GM12878 (cell line): Measurements from ENCODE around the gene GALNTL6. TPM values are rescaled to one million over a fixed set of nuclear protein-coding genes. Genes with fewer than 3 reads are reported as not detected.

Source experiments
- ATAC-seq: fragments of 200-7000 bp; cut with Tn5 transposase; 3 replicates; pipeline ENCODE4 v1.9.1; 2020; ENCODE audit warnings: mild to moderate bottlenecking, moderate library complexity
- BruUV-seq: library from RNA; stranded (reverse); fragments of 400-500 nt; replicated peaks from 2 replicates; lab custom pipeline; 2021; lab: Mats Ljungman, UMichigan
- CTCF ChIA-PET: fragments of 300-600 bp; sonication (Branson Sonifier 250); formaldehyde crosslinking; extraction: SDS; loops from one replicate; lab custom pipeline; 2021; ENCODE audit warnings: inconsistent platforms; lab: Yijun Ruan, JAX
- POLR2A ChIA-PET: fragments of 350-600 bp; formaldehyde crosslinking; extraction: SDS; loops from one replicate; lab custom pipeline; 2021; ENCODE audit warnings: inconsistent platforms; lab: Charles Lee
- RAD21 ChIA-PET: fragments of 300-600 bp; sonication (Branson Sonifier 250); formaldehyde crosslinking; loops from one replicate; lab custom pipeline; 2023; ENCODE audit warnings: antibody characterized with exemption; ENCODE audit not compliant: unreplicated experiment; lab: Charles Lee
- SMC1A ChIA-PET: fragments of 300-600 bp; sonication (Branson Sonifier 250); formaldehyde crosslinking; loops from one replicate; lab custom pipeline; 2023; ENCODE audit not compliant: unreplicated experiment, uncharacterized antibody; lab: Charles Lee
- DNase-seq: peaks from one replicate; pipeline ENCODE4 v3.0.0-alpha.2; 2011; ENCODE audit warnings: low read depth, low spot score
- FAIRE-seq: peaks from 3 replicates; lab custom pipeline; 2011; peaks lifted over from hg19 to GRCh38; lab: Jason Lieb, UNC
- H2AFZ ChIP-seq: 2 replicates; pipeline ENCODE4 v1.6.0; 2011; ENCODE audit warnings: low read depth, low read length, control low read depth; ENCODE audit not compliant: control insufficient read depth
- H3K27ac ChIP-seq: 2 replicates; pipeline ENCODE4 v1.5.1; 2011; ENCODE audit warnings: control low read depth; ENCODE audit not compliant: control insufficient read depth, insufficient read depth
- H3K27me3 ChIP-seq, 2 experiments: replicated peaks in 1 of 2; 2 replicates each; pipeline versions ENCODE4 v1.6.0 to v1.6.1; 2011; ENCODE audit warnings: low read length in 1 of 2; ENCODE audit not compliant: control insufficient read depth in 2 of 2, insufficient read depth in 2 of 2
- H3K36me3 ChIP-seq, 2 experiments: 2 replicates each; pipeline ENCODE4 v1.5.1; 2011; ENCODE audit warnings: low read length in 1 of 2; ENCODE audit not compliant: control insufficient read depth in 2 of 2, insufficient read depth in 2 of 2
- H3K4me1 ChIP-seq: 2 replicates; pipeline ENCODE4 v1.6.1; 2011; ENCODE audit warnings: mild to moderate bottlenecking, low read length, moderate library complexity, mixed read lengths; ENCODE audit not compliant: control insufficient read depth, insufficient read depth
- H3K4me2 ChIP-seq: 2 replicates; pipeline ENCODE4 v1.6.0; 2011; ENCODE audit warnings: control low read depth; ENCODE audit not compliant: control insufficient read depth, insufficient read depth
- H3K4me3 ChIP-seq: fragments of 200-600 bp; sonication (generic); 2 replicates; pipeline ENCODE4 v1.5.1; 2016
- H3K79me2 ChIP-seq: 2 replicates; pipeline ENCODE4 v1.6.0; 2011; ENCODE audit warnings: low read length; ENCODE audit not compliant: control insufficient read depth, insufficient read depth
- H3K9ac ChIP-seq: 2 replicates; pipeline ENCODE4 v1.8.0; 2011; ENCODE audit warnings: low read length, control low read depth, mixed read lengths; ENCODE audit not compliant: control insufficient read depth, insufficient read depth
- H3K9me3 ChIP-seq: replicated peaks from 3 replicates; pipeline ENCODE4 v1.5.1; 2011; ENCODE audit warnings: mild to moderate bottlenecking, low read length; ENCODE audit not compliant: control insufficient read depth, insufficient read depth
- H4K20me1 ChIP-seq: 2 replicates; pipeline ENCODE4 v1.6.0; 2011; ENCODE audit not compliant: control insufficient read depth, insufficient read depth
- KDM1A ChIP-seq: fragments of 200-600 bp; sonication (generic); IDR thresholded peaks from 2 replicates; pipeline ENCODE4 v1.6.1; 2016; ENCODE audit warnings: borderline replicate concordance
- MYB ChIP-seq: fragments of 150-350 bp; IDR thresholded peaks from 2 replicates; pipeline ENCODE4 v1.6.1; 2014; ENCODE audit warnings: mild to moderate bottlenecking, low read depth, low read length, borderline replicate concordance
- NBN ChIP-seq: fragments of 450-650 bp; IDR thresholded peaks from 2 replicates; pipeline ENCODE4 v1.6.1; 2016
- NKRF ChIP-seq: fragments of 450-650 bp; conservative IDR thresholded peaks from 2 replicates; pipeline ENCODE4 v1.6.1; 2017; ENCODE audit warnings: mild to moderate bottlenecking, moderate library complexity
- PML ChIP-seq: IDR thresholded peaks from 2 replicates; pipeline ENCODE4 v1.6.1; 2012; ENCODE audit warnings: low read length, inconsistent platforms
- RUNX3 ChIP-seq: IDR thresholded peaks from 2 replicates; pipeline ENCODE4 v1.6.1; 2012; ENCODE audit warnings: low read length, inconsistent platforms
- ZNF207 ChIP-seq: fragments of 450-650 bp; IDR thresholded peaks from 2 replicates; pipeline ENCODE4 v1.6.1; 2014; ENCODE audit warnings: antibody characterized with exemption, mild to moderate bottlenecking, borderline replicate concordance
- ZSCAN29 ChIP-seq: fragments of 450-650 bp; IDR thresholded peaks from 2 replicates; pipeline ENCODE4 v1.6.1; 2017; ENCODE audit warnings: mild to moderate bottlenecking, moderate library complexity
- in situ Hi-C: fragments of 300-500 bp; cut with MboI; formaldehyde crosslinking; loops from 9 replicates; pipeline ENCODE4 v1.14.3; 2018; ENCODE audit warnings: mixed read lengths
- intact Hi-C: fragments of 100-400 bp; cut with micrococcal nuclease; formaldehyde crosslinking; loops from one replicate; pipeline ENCODE4 v1.14.2; 2022; ENCODE audit not compliant: unreplicated experiment
- polyA plus RNA-seq, 11 experiments: library from polyadenylated mRNA; depleted of rRNA in 4 of 11; unstranded in 6 of 11; stranded (reverse) in 5 of 11; fragments of >200 nt; fragmentation: Nextera tagmentation in 4 of 11; fragmentation: Illumina TruSeq in 1 of 11; extraction: Ambion mirVana in 4 of 11; extraction: Trizol in 1 of 11; gene quantifications; 1 replicate in 1 of 11; 2 replicates in 10 of 11; pipeline versions ENCODE4 v1.2.1 to v1.2.3, GENCODE V29; 2011 to 2016; ENCODE audit warnings: inconsistent platforms in 2 of 11, missing spikeins in 2 of 11, low read depth in 1 of 11
- total RNA-seq, 4 experiments: library from RNA; depleted of rRNA in 3 of 4; stranded (reverse); fragments of >200 nt in 3 of 4; fragmentation: Illumina TruSeq in 1 of 4; extraction: Trizol in 1 of 4; gene quantifications; 2 replicates each; pipeline versions ENCODE4 v1.2.1 to v1.2.3, GENCODE V29; 2013 to 2021

The GALNTL6 gene
- total and polyA plus RNA-seq, 10 of the 15 experiments (the other 5 are each of a cell fraction or from before 2014, with no cell fraction given) = 0.01 to 0.29 TPM; not detected in 8

- Histone ChIP-seq H3K4me2 (no peak overlapping the region), H3K4me3 (no peak overlapping the region), H3K79me2 (no peaks in the 10 kb centered on the region), H2AFZ (no peak overlapping the region), H3K9me3 (no peaks in the 10 kb centered on the region), H3K4me1 (no peaks in the 10 kb centered on the region), H3K9ac (no peak overlapping the region), H3K36me3 (no peaks in the 10 kb centered on the region), H3K27ac (no peak overlapping the region), H3K27me3 (no peaks in the 10 kb centered on the region), H4K20me1 (no peaks in the 10 kb centered on the region)
- DNase-seq (no peak), FAIRE-seq (no peak)
- POLR2A ChIA-PET = no interaction called here
- RAD21 ChIA-PET = interaction anchor here (0.7 kb wide), 1 partner anchor 15 kb away, joined by 3 read pairs; no protein-coding TSS in a partner anchor
- SMC1A ChIA-PET = interaction anchor here (0.8 to 2.1 kb wide), 2 partner anchors 11 to 15 kb away, joined by 3 to 14 read pairs; no protein-coding TSS in a partner anchor
- BruUV-seq = no TSS peak
- TF ChIP-seq ZSCAN29 (no peak), NBN (no peak), RUNX3 (no peak), ZNF207 (no peak), NKRF (no peak), KDM1A (no peak)
- TF ChIP-seq, all 136 proteins: peak for 0
- intact Hi-C loops (no loop called here), in situ Hi-C loops (no loop called here)
- ATAC-seq = no peak
- CTCF ChIA-PET = interaction anchor here (2.1 kb wide), 1 partner anchor 11 kb away, joined by 12 read pairs; no protein-coding TSS in a partner anchor
Observed at GRCh38 chr4:172514011-172514410, 700.8 kb downstream of the GALNTL6 start.

- H3K4me3 ChIP-seq = no peak overlapping the region
- no peaks in the 10 kb centered on the region for H3K27me3 ChIP-seq
- no peaks in the 10 kb centered on the region for H3K36me3 ChIP-seq
- ATAC-seq = no peak
- RAD21 ChIA-PET = no interaction called here
- no peaks in the 10 kb centered on the region for H3K79me2 ChIP-seq
- CTCF ChIA-PET = interaction anchor here (1.5 kb wide), 1 partner anchor 16 kb away, joined by 3 read pairs; no protein-coding TSS in a partner anchor
- no peak for TF ChIP-seq MYB
- no peak for TF ChIP-seq PML
- no peaks in the 10 kb centered on the region for H3K4me1 ChIP-seq
- H3K4me2 ChIP-seq = no peak overlapping the region
- H3K9me3 ChIP-seq = no peaks in the 10 kb centered on the region
- H4K20me1 ChIP-seq = no peaks in the 10 kb centered on the region
- in situ Hi-C loops = no loop called here
- intact Hi-C loops = no loop called here
- BruUV-seq = no TSS peak
- POLR2A ChIA-PET = no interaction called here
- no peak overlapping the region for H2AFZ ChIP-seq
- H3K27ac ChIP-seq = no peak overlapping the region
- FAIRE-seq = no peak
- no peak for DNase-seq
- no peak overlapping the region for H3K9ac ChIP-seq
- SMC1A ChIA-PET = interaction anchor here (0.8 kb wide), 1 partner anchor 12 kb away, joined by 3 read pairs; no protein-coding TSS in a partner anchor
Observed at GRCh38 chr4:172514801-172515200, 701.6 kb downstream of the GALNTL6 start.
